Kidney glomerular epithelial cell (primary cell): Measurements from ENCODE around the gene SCFD2.

ENCODE experiments used
- DNase-seq: peaks from one replicate; lab custom pipeline; 2025; lab: John Stamatoyannopoulos, UW

Gene SCFD2

GRCh38 chr4:52987392-52988056 is 378.3 kb downstream of the SCFD2 start:
- no peak for DNase-seq

- DNase-seq, result no peak
These were observed 381.4 kb downstream of the SCFD2 start for GRCh38 chr4:52984462-52984881.

GRCh38 chr4:52983563-52984303 is 382.1 kb downstream of the SCFD2 start:
- DNase-seq, result peak; percentile 79

- no peak for DNase-seq
These were observed 382.9 kb downstream of the SCFD2 start for GRCh38 chr4:52982946-52983340.

DNA sequence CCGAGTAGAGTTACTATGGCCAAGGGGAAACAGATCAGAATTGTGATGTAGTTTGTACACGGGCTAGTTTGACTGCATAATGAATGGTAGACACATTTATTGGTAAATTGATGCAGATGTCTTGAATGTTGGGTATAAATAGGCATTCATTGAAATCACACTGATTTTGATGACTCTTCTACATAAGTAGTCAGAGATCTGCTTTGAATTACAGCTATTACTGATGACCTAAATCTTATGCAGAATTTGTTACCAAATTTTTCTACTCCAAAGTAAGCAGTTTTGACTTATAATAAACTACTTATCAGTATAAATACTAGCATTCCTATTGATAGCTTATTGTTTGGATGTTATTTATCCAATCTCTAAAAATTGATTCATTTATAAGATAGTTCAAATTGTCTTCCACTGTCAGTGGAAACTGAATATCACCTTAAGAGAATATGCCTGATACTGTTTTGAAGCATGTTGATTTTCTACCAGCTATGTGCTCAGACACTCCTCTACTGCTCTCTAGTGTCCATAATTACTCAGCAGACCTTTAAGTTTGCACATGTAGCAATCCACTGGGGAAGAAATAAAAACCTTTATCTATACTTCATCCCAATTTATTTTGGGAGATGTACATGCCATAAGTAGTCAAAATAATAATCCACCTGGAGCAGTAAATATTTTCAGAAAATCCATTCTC is 383.5 kb downstream of the SCFD2 start:
- DNase-seq, result peak; percentile 72

DNA sequence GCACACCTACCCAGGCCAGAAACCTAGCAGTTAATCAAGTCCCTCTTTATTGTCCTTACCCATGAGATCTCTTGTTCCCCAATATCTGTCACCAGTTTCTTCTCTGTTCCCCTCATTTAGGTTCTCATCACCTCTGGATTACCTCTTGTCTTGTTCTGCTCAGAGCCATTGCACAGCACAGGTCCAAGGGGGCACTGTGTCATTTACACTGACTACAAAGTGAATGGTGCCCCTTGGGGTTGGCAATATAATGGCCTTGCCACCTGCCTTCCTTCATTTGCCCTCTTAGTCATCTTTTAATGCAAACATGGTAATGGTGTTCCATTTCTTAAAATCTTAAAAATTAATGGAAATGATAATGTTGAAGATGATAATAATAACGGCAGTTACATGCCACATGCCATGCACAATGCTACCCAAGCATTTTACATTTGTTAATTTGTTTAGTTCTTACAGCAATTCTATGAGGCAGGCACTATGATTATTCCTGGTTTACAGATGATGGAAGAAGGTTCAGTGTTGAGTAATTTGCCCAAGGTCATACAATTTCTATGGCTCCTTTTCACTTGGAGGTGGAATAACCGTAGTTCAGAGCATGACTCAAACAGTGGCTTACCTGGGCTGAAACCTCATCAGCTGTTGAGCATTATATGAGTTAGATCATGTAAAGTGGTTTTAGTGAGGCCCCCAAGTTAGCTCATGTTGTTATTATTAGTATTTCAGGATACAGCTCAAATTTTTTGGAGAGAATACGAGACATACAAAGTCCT is 385.9 kb downstream of the SCFD2 start:
- no peak for DNase-seq

DNA sequence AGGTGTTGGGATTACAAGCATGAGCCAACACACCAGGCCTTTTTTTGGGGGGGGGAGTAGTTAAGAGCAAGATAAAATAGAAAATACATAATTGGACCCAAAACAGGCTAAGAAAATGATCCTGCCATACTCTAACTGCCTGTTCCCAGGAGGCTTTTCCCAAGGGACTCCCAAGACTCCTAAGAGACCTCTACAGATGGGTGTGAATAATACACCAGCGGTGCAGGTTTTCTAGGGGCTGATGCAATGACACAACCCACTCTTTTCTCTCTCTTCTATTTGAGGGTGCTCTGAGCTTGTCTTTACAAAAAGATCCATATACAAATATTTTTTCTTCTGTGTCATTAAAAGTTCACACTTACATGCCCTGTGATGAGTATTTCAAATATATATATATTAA is 386.8 kb downstream of the SCFD2 start:
- no peak for DNase-seq

DNA sequence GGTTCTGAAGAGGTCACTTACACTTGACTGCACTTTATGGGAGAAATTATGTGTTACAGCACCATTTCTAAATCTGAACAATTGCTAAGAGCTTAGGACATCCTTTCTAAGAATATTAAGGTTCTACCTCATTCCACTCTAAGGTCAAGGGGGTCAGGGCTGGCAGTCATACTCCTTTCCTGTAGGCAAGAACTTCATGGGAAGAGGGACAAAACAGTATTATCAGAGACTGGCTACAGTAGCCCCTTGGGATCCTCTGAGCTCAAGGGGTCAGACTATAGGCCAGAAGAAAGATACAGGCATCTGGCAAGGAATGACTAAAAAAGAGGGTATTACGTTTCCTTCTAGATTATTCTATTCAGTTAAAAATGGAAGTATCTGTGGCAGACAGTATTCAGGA is 388.6 kb downstream of the SCFD2 start:
- no peak for DNase-seq

DNA sequence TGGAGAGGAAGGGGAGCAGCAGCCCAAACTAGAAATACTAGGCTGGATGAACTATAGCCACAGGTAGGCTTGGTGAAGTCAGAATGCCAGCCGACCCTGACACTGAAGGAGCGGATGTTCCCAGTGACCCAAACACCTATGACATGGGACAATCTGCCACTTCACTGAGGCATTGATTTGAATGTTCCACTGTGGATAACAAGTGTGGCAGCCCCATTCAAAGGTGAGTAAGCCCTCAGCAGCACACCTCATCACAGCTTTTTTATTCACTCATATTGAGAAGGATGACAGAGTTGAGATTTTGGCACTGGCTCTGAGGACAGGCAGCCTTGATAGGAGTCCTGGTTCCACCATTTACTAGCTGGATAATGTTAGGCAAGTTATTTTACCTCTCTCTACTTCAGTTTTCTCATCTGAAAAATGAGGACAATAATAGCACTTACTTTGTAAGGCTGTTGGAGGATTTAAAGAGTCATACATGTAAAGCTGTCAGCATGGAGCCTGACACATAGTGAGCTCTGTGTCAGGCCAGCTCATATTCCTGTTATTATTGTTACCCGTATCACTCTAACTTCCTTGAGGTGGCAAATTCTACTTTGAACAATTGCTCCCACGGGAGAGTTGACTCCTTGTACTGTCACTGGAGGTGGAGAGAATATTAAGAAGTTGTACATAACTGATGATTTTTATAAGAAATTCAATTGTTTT is 389.2 kb downstream of the SCFD2 start:
- DNase-seq, result no peak

DNA sequence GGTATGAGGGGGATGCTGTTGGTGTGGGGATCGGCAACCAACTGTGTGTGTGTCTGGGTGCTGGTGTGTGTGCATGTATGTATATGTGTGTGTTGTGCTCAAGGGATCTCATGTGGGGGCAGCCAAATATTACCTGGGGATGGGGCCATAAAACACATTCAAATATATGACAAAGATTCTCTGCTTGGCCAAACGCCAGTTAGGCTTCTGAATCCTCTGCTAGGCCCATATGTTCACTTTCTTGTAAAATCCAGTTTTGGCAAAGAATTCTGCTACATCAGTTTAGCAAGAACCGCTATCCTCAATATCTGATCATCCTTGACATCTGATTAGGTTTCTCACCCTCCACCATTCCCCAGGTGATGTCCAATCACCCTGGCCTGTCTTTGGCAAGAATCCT is 397.2 kb downstream of the SCFD2 start:
- DNase-seq, result no peak

- DNase-seq, result no peak
These were observed 397.6 kb downstream of the SCFD2 start for GRCh38 chr4:52968241-52968640.

GRCh38 chr4:52966781-52967180 is 399.1 kb downstream of the SCFD2 start:
- DNase-seq, result no peak

DNA sequence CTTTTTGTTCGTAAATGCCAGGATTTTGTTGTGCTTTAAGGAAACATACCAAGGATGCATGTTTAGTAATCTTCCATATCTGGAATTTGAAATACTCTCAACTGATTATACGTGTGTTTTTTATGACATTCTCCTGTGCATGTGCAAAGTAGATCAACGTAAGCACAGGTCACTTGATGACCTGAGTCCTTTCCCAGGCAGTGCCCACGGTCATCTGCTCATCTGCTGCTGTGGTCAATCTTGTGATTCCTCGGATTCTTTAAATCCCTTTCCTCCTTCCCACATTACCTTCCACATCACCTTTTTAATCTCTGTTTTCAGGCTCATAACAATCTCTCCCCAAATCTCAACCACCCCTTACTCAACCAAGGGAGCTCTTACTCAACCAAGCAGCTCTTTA is 399.7 kb downstream of the SCFD2 start:
- DNase-seq, result no peak

- no peak for DNase-seq
These were observed 401.2 kb downstream of the SCFD2 start for GRCh38 chr4:52964561-52965101.

DNA sequence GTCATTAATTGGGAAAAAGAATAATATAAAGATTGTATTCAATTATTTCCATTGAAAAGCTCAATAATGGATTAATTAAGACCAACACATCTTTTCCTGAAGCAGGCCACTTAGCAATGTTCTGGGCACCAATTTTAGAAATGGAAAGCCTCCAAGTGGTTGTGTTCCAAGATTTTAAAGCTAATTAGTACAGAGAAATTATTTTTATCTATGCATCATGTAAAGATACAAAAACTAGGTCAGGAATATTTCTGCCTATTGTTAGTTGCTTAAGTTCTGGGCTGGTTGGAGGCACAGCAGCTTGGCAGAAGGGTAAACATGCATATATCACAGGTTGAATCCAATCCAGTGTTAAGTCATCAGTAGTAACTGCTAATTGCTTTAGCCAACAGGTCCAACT is 401.9 kb downstream of the SCFD2 start:
- no peak for DNase-seq

GRCh38 chr4:52962721-52963120 is 403.1 kb downstream of the SCFD2 start:
- DNase-seq, result no peak

DNA sequence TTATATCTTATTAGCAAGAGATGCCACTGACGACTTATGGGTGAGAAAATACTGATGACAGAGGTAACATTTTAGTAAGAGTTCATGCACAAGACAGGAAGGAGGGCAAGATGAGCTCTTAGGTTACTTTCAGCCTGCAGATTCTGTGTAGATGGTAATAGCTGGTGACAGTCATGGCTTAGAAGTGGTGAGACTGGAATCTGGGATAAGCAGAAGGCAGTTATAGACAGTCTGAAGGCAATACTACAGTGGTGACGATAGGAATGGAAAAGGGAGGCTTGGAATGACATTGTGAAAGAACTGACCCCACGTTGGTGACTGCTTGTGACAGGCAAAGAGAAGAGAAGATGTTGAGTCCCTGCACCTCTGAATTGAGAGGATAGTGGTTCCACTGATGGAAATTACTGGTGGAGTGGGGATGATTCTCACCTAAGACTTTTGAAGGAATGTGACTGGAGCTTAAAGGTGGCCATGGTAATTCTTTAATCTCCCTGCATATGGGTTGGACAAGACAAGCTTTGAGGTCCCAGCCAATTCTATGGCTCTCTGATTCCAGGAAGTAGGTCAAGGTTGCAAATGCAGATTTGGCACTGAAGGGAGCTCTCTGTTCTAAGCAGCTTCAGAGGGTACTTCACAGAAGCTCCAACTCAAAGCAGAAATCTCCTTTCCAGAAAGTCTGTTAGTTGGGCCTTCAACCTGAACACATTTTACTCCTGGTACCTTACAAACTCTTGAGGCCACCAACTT is 404.0 kb downstream of the SCFD2 start:
- no peak for DNase-seq

DNA sequence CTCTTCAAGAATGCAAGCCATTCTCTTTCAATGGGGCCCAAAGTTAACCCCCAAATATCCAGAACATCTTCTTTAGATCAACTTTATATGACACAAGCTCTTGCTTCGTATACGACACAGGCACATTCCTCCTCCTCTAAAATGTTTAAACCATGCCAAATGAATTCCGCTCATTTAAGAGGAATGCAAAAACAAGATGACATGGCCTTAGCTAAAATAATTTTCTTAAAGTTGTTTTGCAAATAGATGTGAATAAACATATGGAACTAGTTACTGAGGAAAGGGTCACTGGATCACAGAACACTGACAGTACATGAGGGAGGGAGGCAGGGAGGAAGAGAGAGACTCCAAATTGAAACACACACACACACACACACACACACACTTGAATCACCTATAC is 406.3 kb downstream of the SCFD2 start:
- DNase-seq, result no peak

- no peak for DNase-seq
These were observed 407.8 kb downstream of the SCFD2 start for GRCh38 chr4:52957835-52958631.

DNA sequence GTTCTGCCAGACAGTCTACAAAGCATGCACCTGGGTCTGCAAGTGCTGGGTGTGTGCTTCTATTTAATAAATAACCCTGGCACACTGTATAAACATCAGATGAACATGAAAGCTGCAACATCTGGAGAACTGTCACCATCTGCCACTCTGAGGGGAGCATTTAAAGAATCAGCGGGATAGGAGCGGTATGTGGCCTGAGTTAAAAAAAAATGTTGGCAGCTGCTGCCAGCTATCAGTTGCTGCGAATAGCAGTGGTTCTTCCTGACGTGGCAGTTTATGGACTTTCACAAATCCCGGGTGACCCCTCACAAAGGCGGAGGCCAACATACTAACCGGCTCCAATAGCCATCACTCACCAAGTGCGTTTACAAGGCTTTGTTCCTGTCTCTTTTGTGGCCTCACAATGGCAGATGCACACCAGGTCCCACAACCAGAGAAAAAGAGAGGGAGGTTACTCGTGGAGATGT is 408.6 kb downstream of the SCFD2 start:
- no peak for DNase-seq
